GM19397 (cell line): ENCODE results near the gene MYZAP.

Source experiments
- ATAC-seq: cut with Tn5 transposase; IDR thresholded peaks from one replicate; pipeline ENCODE4 v1.9.1; 2021; ENCODE audit warnings: mild to moderate bottlenecking, moderate library complexity; ENCODE audit not compliant: unreplicated experiment

MYZAP gene, protein sequence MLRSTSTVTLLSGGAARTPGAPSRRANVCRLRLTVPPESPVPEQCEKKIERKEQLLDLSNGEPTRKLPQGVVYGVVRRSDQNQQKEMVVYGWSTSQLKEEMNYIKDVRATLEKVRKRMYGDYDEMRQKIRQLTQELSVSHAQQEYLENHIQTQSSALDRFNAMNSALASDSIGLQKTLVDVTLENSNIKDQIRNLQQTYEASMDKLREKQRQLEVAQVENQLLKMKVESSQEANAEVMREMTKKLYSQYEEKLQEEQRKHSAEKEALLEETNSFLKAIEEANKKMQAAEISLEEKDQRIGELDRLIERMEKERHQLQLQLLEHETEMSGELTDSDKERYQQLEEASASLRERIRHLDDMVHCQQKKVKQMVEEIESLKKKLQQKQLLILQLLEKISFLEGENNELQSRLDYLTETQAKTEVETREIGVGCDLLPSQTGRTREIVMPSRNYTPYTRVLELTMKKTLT

DNA sequence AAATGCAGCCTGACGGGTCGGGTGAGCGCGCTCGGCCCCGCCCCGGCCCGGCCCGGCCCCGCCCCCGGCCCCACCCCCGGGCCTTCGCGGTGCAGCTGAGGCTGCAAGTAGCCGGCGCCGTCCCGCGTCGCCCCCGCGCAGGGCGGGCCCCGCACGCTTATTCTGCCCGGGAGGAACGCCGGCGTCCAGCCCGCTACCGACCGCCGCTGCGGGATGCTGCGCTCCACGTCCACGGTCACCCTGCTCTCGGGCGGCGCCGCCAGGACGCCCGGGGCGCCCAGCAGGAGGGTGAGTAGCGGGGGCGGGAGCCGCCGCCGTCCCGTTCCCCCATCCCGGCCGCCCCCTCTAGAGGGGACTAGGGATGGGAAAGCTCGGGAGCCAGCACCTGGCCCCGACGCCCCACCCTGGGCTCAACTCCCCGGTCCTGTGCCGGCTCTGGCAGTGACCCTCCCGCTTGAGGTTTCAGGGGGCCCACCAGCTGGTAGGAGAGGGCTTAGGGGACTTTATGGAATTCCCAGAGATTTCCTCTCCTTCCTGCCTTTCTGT is at the start of gene MYZAP:
Gene MYZAP, plus strand, starts transcription at position 83 of the 546 bp plus-strand sequence. Its CDS starts 131 bp downstream, at position 214.
- no peak for ATAC-seq

DNA sequence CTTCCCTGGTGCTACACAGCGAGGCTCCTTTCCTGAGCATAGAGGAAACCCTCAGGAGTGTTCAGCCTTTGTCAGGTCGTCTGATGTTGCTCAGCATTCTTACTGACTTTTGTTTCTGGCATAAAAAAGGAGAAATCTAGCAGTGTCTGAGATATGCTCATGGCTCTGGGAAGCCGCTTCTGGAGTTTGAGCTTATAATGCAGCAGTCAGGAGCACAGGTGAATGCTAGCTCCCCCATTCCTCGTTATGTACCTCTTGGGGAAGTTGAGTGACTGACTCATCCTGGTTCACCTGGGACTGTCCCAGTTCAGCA is 49.2 kb upstream of the MYZAP start:
- no peak for ATAC-seq

DNA sequence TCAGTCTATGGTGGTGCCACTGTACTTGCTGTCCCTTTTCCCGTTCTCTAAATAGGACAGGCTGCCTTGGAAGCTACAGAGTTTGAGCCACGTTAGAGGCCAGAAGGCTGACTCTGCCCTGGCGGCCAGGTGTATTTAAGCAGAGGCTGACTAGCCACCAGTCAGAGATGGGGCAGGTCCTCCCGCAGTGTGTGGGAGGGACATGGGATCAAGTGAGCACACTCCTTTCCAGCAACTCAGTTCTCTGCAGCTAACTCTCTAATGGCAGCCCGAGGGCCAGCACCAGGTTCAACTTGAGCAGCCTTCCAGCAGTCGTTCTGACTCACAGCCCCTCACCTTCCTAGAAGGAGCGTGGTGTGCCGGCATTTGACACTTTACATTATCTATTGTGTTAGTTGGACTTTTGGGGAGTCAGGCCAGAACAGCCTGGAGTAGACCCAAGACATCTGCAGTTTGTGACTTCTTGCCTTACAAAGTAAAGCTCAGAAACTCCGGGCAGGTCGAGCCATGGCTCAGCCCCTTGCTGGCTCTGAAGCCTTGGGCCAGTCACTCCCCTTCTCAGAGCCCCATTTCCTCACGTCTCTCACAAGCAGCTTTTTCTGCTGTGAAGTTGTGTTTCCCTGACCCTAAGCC is 46.7 kb upstream of the MYZAP start:
- no peak for ATAC-seq

DNA sequence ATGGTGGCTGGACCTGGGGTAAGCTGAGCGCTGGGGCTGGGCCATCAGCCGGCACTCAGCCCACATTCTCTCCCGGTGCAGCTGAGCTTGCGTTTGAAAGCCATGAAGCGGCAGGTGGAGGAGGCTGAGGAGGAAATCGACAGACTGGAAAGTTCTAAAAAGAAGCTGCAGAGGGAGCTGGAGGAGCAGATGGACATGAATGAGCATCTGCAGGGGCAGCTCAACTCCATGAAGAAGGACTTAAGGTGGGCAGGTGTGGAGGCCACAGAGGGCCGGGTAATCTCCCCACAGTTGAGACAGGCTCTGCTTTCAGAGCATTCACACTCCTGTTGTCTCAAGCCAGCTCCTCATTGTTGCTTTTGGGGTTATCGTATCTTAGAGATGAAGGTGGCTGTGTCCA is 45.7 kb upstream of the MYZAP start:
- ATAC-seq = no peak

DNA sequence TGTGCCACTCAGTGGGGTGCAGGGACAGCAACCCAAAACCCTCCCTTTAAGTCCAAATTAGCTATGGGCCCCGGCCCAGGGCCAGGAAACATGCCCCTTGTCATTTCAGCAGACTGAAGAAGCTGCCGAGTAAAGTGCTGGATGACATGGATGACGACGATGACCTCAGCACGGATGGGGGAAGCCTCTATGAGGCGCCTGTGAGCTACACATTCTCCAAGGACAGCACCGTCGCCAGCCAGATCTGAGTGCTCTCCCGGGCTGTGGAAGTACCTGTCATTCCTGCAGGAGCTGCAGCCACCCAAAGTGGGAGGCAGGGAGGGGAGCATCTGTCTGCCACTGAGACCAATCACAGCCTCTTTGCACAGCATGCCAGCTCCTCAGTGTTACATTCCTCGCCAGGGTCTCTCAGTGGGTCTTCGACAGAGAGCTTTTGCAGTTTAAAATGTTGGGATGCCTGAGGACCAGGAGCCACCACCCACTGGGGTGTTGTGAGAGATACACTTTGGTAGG is 44.4 kb upstream of the MYZAP start:
- no peak for ATAC-seq

DNA sequence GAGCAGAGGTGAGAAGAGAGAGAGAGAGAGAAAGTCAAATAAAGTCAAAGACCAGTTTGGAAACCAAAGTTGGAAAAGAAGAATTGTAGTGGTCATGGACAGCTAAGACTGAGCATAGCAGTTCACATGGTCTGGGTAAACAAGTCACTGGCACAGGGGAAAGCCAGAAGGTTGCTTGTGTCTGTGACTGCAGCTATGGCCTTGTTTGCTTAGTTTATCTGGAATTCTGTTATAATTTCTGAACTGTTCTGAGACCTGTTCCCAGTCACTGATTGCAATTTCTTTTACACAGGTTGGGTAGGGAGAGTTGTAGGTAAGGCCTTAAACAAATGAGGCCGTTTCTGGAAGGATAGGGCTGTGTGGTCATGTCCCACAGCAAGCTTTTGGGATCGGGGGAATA is 43.4 kb upstream of the MYZAP start:
- no peak for ATAC-seq

DNA sequence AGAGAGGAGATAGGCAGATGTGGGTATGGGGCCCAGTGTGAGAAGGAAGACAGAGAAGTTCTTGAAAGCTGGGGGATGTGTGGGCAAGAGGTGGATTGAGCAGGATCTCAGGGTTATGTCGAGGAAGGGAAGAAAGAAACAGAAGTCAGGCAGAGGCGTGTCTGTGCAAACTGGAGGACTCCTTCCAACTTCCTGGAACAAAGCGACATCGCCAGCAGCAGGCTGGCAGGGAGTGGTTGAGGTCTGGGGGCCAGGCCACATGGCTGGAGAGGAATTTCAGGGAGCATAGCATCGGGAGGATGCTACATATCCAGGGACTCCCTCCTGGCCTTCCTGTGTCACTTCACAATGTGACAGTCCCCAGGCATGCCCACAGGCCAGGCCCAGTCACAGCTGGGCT is 42.9 kb upstream of the MYZAP start:
- ATAC-seq = no peak

DNA sequence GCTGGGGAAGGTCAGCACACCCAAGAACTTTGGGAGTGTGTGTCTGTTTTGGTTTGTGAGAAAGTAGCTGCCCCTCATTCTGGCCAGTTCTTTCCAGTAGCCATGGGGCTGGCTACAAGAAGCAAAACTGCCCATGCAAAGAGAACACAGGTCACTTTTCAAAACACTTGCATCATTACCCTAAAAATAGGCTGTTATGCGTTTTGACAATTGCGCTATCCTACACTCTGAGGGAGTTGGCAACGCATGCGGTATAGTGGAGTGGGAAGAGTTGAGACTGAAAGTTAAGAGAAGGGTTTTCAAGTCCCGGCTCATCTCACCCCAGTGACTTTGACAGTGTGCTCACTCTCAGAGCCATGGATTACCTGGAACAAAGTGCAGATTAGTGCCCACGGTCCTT is 41.8 kb upstream of the MYZAP start:
- ATAC-seq = no peak

DNA sequence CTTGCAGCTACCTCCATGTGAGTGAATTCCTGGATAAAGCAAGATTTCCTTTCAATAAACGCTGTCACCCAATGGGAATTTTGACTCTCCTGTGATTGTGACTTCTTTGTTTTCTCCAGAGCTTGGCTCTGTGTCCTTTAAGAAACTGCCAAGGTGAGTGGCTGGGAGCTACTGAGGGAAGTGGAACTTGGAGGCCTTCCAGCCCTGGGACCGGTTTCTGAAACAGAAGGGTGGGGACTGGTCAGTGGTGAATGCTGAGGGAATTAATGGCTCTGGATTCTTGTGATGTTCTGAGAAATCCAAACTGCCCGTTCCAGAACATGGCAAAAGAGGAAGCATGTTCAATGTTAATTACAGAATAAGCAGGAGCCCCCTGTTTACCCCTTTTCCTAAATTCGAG is 41.1 kb upstream of the MYZAP start:
- no peak for ATAC-seq

DNA sequence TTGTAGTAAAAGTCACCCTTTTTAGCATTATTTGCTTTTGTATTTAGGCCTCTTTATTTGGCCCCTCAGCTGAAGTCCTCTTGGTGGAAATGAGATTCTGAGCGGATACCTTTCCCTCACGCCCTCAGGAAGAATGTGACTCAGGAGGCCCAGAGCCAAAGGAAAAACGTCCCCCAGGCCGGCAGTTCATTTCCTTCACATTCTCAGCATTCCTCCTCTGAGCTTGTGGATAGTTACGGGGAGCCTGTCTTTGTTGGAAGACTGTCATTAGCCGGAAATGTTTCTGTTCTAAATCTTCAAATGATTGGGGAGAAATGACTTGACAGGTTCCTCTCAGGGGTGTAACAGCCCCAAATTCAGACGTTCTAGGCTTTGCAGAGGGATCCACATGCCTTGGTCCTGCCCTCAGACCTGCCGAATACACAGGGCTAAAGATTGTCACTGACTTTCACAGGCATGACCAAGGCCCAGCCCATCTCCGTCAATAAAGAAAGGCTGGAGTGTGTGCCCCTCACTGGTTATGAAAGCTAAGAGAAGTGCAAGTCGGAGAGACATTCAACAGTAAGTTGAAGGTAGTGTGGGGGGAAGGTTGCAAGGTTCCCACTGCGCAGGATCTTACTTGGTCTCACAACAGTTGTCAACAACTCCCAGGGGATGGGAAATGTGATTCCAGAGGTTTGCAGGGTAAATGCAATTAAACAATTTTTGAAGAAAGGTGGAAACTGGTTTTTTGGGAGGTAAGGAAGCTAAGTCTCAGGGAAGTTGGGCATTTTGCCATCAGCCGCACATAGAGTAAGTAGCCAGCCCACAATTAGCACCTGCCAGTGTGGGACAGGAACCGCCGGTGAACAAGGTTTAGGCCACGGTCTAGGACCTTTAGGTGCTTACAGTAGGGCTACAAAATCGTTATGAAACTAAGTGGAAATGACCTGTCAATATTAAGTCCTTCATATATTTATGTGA is 39.7 kb upstream of the MYZAP start:
- ATAC-seq = no peak

DNA sequence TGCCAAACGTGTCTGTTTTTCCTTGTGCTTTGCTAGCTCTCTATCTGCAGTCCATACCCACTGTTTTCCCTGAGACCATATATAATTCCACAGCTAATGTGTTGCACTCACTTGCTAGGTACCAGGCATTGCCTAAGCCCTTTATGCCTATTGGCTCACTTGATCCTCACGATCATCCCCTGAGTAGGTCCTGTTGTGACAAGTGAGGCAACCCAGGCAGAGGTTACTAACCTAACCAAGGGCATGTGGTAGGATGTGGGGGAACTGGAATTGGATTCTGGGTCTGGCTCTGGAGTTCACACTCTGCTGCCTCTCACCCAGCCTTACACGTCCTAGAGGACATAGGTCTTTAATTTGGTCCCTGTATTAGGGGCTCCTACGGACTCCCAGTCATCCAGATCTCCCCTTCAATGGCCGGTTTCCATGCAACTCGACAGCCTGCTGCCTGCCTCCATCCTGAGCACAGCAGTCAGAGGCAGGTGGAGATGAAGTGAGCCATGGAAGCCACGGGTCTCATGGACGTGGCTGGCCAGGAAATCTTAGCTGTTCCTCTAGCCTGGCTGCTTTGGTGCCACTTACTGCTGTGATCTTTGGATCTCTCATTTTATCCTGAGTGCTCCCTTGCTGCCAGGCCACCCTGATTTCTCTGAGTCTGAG is 38.9 kb upstream of the MYZAP start:
- ATAC-seq = no peak

DNA sequence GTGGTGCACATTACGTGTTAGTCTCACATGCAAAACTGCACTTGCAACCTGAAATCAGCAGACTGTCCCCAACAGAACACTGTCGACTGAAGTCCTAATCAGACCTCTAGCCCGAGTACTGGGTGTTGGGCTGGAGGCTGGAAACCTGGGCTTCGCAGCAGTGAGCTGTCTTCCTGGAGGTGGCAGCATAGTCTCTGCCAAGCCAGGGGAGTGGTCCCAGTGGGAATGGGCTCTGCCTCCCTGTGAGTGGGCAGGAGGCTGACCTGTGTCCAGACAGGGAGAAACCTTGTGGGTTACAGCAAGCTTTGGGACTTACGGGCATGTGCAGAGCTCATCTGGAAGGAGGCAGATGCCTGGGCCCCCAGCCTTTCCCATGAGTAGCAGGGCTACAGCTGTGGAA is 38.2 kb upstream of the MYZAP start:
- no peak for ATAC-seq

DNA sequence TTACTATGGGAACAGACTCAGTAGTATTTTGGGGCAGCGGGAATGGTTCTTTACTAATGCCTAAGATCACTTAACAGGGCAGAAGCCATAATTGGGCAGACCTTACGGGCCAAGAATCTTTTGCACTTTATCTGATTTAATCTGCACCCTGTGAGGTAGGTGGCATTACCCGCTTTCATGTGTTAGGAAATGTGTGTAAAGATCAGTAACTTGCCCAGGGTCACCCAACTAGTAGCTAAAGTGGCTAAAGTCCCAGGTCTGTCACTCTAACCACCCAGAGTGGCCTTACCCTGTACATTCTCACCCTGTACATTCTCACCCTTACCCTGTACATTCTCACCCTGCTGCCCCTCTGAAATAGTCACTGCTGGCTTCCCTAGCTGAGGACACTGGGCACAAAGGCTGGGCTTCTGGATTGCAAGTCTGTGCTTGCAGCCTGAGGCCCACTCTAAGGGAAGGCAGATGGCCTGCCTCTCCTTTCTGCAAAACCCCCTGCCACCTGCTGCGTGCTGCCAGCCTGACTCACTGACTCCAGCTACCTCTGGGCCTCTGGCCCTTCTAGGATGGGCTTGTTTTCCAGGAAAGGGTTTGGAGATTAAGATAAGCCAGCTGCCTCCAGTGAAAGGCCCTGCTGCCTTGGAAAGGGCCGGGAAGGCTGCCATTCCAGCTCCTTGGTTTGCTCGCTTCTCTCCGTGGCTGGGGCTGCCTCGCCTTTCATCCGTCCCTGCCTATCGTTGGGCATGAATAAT is 37.5 kb upstream of the MYZAP start:
- no peak for ATAC-seq

DNA sequence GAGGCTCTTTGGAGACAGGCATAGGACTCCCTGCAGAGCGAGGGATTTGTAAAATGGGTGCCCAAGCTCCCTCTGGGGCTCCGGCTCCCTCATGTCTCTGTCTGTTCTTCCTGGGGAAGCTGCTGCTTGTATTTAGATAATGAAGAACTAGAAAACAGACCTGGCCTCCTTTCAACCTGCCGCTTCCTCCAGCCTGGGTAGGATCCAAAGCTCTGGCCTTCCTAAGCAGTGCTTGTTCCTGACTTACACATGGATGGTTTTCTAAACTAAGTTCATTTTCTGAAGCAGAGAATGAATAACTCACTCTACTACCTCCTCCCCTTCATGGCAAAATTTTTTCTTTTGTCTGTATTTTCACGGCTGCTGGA is 36.9 kb upstream of the MYZAP start:
- no peak for ATAC-seq

DNA sequence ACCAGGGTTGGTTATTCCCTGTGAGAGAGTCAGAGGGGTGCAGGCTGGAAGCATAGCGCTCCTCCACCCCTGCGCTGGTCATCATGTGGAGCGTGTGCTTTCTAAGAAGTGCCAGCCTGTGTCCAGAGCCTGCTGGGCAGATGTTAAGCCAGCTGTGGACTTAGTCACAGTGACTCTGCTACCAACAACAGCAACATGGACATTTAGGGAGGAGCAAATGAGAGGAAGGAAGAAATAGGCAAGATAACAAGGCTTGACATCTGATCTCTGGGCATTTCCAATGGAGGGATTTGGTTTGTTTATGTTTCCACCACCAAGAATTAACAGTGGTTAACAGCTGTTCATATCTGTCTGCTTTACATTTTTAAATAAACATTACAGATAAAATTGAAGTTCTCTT is 36.4 kb upstream of the MYZAP start:
- no peak for ATAC-seq

DNA sequence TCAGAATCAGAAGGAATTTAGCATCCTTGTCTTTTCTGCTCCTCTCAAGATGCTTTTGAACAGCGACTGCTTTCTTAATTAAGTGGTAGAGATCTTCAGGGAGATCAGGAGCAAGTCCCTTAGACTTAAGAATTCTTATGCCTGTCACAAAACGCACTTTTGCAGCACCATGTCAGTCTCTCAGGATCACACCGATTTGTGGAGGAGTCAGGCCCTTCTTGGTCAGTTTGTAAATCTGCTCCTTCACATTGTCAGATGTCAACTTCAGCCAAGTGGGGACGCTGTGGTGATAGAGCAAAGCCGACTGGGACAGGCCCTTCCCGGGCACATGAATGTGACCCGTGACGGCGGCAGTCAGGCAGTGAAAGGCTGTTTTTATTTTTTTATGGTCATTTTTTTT is 35.7 kb upstream of the MYZAP start:
- ATAC-seq = no peak

DNA sequence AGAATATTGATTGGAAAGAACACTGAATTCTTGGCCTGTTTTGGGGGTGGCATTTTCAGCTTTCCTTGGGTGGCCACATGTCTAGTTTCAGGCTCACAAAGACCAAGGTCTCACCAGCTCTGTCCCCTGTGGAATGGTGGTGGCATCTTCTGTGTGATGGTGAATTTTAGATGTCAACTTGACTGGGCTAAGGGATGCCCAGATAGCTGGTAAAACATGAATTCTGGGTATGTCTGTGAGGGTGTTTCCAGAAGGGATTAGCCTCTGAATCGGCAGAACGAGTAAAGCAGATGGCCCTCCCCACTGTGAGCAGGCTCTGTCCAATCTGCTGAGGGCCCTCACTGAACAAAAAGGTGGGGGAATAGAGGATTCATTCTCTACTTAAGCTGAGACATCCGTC is 34.4 kb upstream of the MYZAP start:
- ATAC-seq = no peak

DNA sequence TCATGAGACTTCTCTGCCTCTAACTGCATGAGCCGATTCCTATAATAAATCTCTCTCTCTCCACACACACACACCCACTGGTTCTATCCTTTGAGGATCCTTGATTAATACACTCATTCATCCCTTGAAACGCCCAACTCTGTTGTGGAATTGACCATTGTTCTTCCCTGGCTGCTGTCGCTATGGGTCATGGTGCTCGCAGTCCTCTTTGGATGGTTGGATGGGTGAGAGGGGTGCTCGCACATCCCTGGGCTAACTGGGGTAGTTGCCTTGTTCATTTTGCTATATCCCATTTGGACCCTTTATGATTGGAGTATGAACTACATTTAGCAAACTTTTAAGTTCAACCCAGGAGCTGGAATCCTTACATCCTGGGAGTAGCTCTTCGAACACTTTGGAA is 33.9 kb upstream of the MYZAP start:
- ATAC-seq = no peak

DNA sequence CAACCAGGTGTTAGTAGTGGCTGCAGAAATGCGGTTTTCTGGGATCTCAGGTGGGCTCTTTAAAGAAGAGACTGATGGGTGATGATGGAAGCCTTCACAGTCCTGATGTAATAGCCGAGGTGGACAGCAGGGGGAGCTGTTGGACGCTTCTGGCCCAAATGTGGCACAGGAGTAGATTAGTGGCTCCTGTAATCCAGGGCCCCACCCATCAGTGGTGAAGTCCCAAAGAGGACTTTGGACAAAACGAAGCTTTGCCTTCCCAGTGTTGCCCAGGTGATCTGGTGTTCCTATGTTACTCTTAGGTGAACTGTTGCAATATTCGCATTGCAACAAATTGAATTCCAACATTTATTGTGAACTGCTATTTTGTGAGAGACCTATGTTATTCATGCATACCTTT is 31.8 kb upstream of the MYZAP start:
- ATAC-seq = no peak
